ENCODE results near the gene ATP8A2. TPM values are rescaled to one million over a fixed set of nuclear protein-coding genes. Genes with fewer than 3 reads are reported as not detected.
A peak's percentile ranks its signal among the peaks of the same experiment; 100 is the strongest.

ATP8A2 gene
- total and polyA plus RNA-seq, 9 of the 15 experiments (the other 6 are each of a cell fraction or from before 2014, with no cell fraction given), result under 0.01 to 0.33 (median 0.06) TPM; not detected in 4

GRCh38 chr13:25380741-25381324, 9.1 kb downstream of the ATP8A2 start (continued):
- no peak for TF ChIP-seq ZSCAN32 (CRISPR knock-in tag; IDR thresholded peaks at IDR 0.05)
- no peak for TF ChIP-seq TGIF2 (CRISPR knock-in tag; IDR thresholded peaks at IDR 0.05)
- no peak for TF ChIP-seq POLR3A (IDR thresholded peaks at IDR 0.05; ENCODE audit: borderline replicate concordance, extremely low read depth, insufficient read depth, insufficient read length)
- TF ChIP-seq L3MBTL2 (IDR thresholded peaks at IDR 0.05), result no peak
- no peak for TF ChIP-seq HMBOX1 (IDR thresholded peaks at IDR 0.05)
- TF ChIP-seq ZNF740 (CRISPR knock-in tag; IDR thresholded peaks at IDR 0.05), result no peak
- no peak for TF ChIP-seq ZNF740 (tag; IDR thresholded peaks at IDR 0.05)
- no peak for TF ChIP-seq RBM15 (IDR thresholded peaks at IDR 0.05; ENCODE audit: insufficient read depth, low read length)
- no peak for TF ChIP-seq RBM39 (optimal IDR thresholded peaks at IDR 0.05; ENCODE audit: low read depth, low read length)
- no peak for TF ChIP-seq SRSF7 (optimal IDR thresholded peaks at IDR 0.05; ENCODE audit: low read depth, low read length)
- no peak for TF ChIP-seq ESRRB (CRISPR knock-in tag; IDR thresholded peaks at IDR 0.05; ENCODE audit: borderline replicate concordance)
- peak; percentile 55; the same call in 1 of the 2 replicates for TF ChIP-seq EP300 (IDR thresholded peaks at IDR 0.05; ENCODE audit: low read length)
- TF ChIP-seq IRF2 (CRISPR knock-in tag; IDR thresholded peaks at IDR 0.05), result no peak
- peak; percentile 80 for TF ChIP-seq ZNF384 (IDR thresholded peaks at IDR 0.05; ENCODE audit: low read depth, low read length)
- TF ChIP-seq HNRNPUL1 (IDR thresholded peaks at IDR 0.05; ENCODE audit: low read length), result no peak
- TF ChIP-seq CBFB (CRISPR knock-in tag; IDR thresholded peaks at IDR 0.05), result no peak
- no peak for TF ChIP-seq HDAC2 (IDR thresholded peaks at IDR 0.05)
- peak; percentile 76 for TF ChIP-seq MEIS2 (IDR thresholded peaks at IDR 0.05; ENCODE audit: partially characterized antibody)
- TF ChIP-seq RBM22 (IDR thresholded peaks at IDR 0.05; ENCODE audit: low read depth, low read length, poor library complexity, severe bottlenecking), result no peak
- no peak for TF ChIP-seq MTA1 (IDR thresholded peaks at IDR 0.05; ENCODE audit: borderline replicate concordance)
- peak in 1 of 2 experiments; percentile 41; a peak in 2 of 4 replicates for TF ChIP-seq ZNF639 (CRISPR knock-in tag; conservative IDR thresholded peaks at IDR 0.05 in 1 of 2, IDR thresholded peaks at IDR 0.05 in 1 of 2)
- TF ChIP-seq U2AF1 (optimal IDR thresholded peaks at IDR 0.05; ENCODE audit: low read depth, low read length), result no peak
- no peak for TF ChIP-seq CBX5 (IDR thresholded peaks at IDR 0.05; ENCODE audit: borderline replicate concordance, low read depth)
- TF ChIP-seq MCM2 (IDR thresholded peaks at IDR 0.05; ENCODE audit: low read depth), result no peak
- TF ChIP-seq SPI1 (IDR thresholded peaks at IDR 0.05; ENCODE audit: borderline replicate concordance, low read depth, low read length), result no peak
- TF ChIP-seq NEUROD1 (IDR thresholded peaks at IDR 0.05; ENCODE audit: borderline replicate concordance, low read depth, low read length, partially characterized antibody), result no peak
- TF ChIP-seq SMARCB1 (IDR thresholded peaks at IDR 0.05; ENCODE audit: insufficient read length, low read depth), result no peak
- TF ChIP-seq ZKSCAN8 (CRISPR knock-in tag; IDR thresholded peaks at IDR 0.05), result no peak

Measured in K562 (cell line).